SK-N-SH (cell line): Measurements from ENCODE around the gene NLN. TPM values are rescaled to one million over a fixed set of nuclear protein-coding genes. Genes with fewer than 3 reads are reported as not detected.

ENCODE experiments used
- CHD2 ChIP-seq: fragments of 150-350 bp; IDR thresholded peaks from 2 replicates; pipeline ENCODE4 v1.6.1; 2018; ENCODE audit warnings: low read length; ENCODE audit not compliant: partially characterized antibody
- CTCF ChIP-seq: fragments of 200-600 bp; sonication (generic); IDR thresholded peaks from 2 replicates; pipeline ENCODE4 v1.6.1; 2017; ENCODE audit warnings: antibody characterized with exemption, mild to moderate bottlenecking, moderate library complexity
- ELF1 ChIP-seq: IDR thresholded peaks from 2 replicates; pipeline ENCODE4 v1.4.0; 2012
- MEF2A ChIP-seq: IDR thresholded peaks from 2 replicates; pipeline ENCODE4 v1.4.0; 2012; ENCODE audit warnings: low read depth, borderline replicate concordance
- PBX3 ChIP-seq: IDR thresholded peaks from 2 replicates; pipeline ENCODE4; 2012
- POLR2AphosphoS5 ChIP-seq: IDR thresholded peaks from 2 replicates; pipeline ENCODE4 v1.6.1; 2012; ENCODE audit warnings: low read depth, low read length
- RCOR1 ChIP-seq: fragments of 150-350 bp; IDR thresholded peaks from 2 replicates; pipeline ENCODE4 v1.6.1; 2017; ENCODE audit warnings: antibody characterized with exemption, low read length
- RXRA ChIP-seq: IDR thresholded peaks from 2 replicates; pipeline ENCODE4 v1.4.0; 2012; ENCODE audit warnings: low read depth, mild to moderate bottlenecking, borderline replicate concordance
- SMC3 ChIP-seq: IDR thresholded peaks from 2 replicates; pipeline ENCODE4 v1.6.1; 2012; ENCODE audit warnings: low read depth, low read length, improper control_type of control experiment
- TAF1 ChIP-seq: IDR thresholded peaks from 2 replicates; pipeline ENCODE4 v1.6.1; 2012; ENCODE audit warnings: low read depth, mild to moderate bottlenecking, low read length, moderate library complexity, borderline replicate concordance
- USF1 ChIP-seq: IDR thresholded peaks from 2 replicates; pipeline ENCODE4 v1.4.0; 2012; ENCODE audit warnings: low read depth, borderline replicate concordance
- polyA plus RNA-seq, 3 experiments: library from polyadenylated mRNA; depleted of rRNA; stranded (reverse); fragments of >200 nt; gene quantifications; 2 replicates each; pipeline ENCODE4 v1.2.3, GENCODE V29; 2012
- TF ChIP-seq, protein P1 (sequence below): IDR thresholded peaks from 2 replicates; pipeline ENCODE4 v1.4.0; 2012; ENCODE audit warnings: low read depth, borderline replicate concordance
- TF ChIP-seq, protein P2 (sequence below): fragments of 150-350 bp; IDR thresholded peaks from 2 replicates; pipeline ENCODE4 v1.6.1; 2016; ENCODE audit warnings: mild to moderate bottlenecking, low read depth, low read length
- TF ChIP-seq, protein P3 (sequence below): IDR thresholded peaks from 2 replicates; pipeline ENCODE4 v1.6.1; 2012; ENCODE audit warnings: mild to moderate bottlenecking, low read depth, low read length, moderate library complexity

Gene NLN
- polyA plus RNA-seq, 1 of the 3 experiments (the other 2 are of a cell fraction) = 17.1 TPM

GRCh38 chr5:65721050-65721719, 820 bp upstream of the NLN start (continued):
- TF ChIP-seq, protein P1, sequence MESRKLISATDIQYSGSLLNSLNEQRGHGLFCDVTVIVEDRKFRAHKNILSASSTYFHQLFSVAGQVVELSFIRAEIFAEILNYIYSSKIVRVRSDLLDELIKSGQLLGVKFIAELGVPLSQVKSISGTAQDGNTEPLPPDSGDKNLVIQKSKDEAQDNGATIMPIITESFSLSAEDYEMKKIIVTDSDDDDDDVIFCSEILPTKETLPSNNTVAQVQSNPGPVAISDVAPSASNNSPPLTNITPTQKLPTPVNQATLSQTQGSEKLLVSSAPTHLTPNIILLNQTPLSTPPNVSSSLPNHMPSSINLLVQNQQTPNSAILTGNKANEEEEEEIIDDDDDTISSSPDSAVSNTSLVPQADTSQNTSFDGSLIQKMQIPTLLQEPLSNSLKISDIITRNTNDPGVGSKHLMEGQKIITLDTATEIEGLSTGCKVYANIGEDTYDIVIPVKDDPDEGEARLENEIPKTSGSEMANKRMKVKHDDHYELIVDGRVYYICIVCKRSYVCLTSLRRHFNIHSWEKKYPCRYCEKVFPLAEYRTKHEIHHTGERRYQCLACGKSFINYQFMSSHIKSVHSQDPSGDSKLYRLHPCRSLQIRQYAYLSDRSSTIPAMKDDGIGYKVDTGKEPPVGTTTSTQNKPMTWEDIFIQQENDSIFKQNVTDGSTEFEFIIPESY = no peak
- TF ChIP-seq, protein P2, sequence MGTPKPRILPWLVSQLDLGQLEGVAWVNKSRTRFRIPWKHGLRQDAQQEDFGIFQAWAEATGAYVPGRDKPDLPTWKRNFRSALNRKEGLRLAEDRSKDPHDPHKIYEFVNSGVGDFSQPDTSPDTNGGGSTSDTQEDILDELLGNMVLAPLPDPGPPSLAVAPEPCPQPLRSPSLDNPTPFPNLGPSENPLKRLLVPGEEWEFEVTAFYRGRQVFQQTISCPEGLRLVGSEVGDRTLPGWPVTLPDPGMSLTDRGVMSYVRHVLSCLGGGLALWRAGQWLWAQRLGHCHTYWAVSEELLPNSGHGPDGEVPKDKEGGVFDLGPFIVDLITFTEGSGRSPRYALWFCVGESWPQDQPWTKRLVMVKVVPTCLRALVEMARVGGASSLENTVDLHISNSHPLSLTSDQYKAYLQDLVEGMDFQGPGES = no peak
- TF ChIP-seq, protein P3, sequence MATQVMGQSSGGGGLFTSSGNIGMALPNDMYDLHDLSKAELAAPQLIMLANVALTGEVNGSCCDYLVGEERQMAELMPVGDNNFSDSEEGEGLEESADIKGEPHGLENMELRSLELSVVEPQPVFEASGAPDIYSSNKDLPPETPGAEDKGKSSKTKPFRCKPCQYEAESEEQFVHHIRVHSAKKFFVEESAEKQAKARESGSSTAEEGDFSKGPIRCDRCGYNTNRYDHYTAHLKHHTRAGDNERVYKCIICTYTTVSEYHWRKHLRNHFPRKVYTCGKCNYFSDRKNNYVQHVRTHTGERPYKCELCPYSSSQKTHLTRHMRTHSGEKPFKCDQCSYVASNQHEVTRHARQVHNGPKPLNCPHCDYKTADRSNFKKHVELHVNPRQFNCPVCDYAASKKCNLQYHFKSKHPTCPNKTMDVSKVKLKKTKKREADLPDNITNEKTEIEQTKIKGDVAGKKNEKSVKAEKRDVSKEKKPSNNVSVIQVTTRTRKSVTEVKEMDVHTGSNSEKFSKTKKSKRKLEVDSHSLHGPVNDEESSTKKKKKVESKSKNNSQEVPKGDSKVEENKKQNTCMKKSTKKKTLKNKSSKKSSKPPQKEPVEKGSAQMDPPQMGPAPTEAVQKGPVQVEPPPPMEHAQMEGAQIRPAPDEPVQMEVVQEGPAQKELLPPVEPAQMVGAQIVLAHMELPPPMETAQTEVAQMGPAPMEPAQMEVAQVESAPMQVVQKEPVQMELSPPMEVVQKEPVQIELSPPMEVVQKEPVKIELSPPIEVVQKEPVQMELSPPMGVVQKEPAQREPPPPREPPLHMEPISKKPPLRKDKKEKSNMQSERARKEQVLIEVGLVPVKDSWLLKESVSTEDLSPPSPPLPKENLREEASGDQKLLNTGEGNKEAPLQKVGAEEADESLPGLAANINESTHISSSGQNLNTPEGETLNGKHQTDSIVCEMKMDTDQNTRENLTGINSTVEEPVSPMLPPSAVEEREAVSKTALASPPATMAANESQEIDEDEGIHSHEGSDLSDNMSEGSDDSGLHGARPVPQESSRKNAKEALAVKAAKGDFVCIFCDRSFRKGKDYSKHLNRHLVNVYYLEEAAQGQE = no peak
- TF ChIP-seq RXRA (no peak), CTCF (no peak), PBX3 (0 out of 2 replicates have a peak, but pooled peaks have one; percentile 12), USF1 (no peak), CHD2 (no peak), SMC3 (no peak), POLR2AphosphoS5 (no peak), TAF1 (no peak), ELF1 (no peak), MEF2A (no peak), RCOR1 (0 out of 2 replicates have a peak, but pooled peaks have one; percentile 18)
